HEK293 (cell line): ENCODE results near the gene KIAA1958.

Experiments
- CTCF ChIA-PET: fragments of 350-600 bp; formaldehyde crosslinking; extraction: SDS; loops from one replicate; lab custom pipeline; 2021; ENCODE audit warnings: antibody characterized with exemption; lab: Yijun Ruan, JAX
- POLR2A ChIA-PET: fragments of 300-600 bp; formaldehyde crosslinking; extraction: SDS; loops from one replicate; lab custom pipeline; 2020; ENCODE audit warnings: antibody characterized with exemption, inconsistent platforms; lab: Yijun Ruan, JAX
- H3K27ac ChIP-seq: fragments of 200-500 bp; sonication (Bioruptor generic); 2 replicates; pipeline ENCODE4 v1.5.1; 2014; ENCODE audit warnings: low read depth, low read length, control low read depth, inconsistent platforms; ENCODE audit errors: extremely low read depth
- H3K36me3 ChIP-seq, 2 experiments: fragments of 200-500 bp in 1 of 2; sonication (Bioruptor generic) in 1 of 2; 1 replicate in 1 of 2; 2 replicates in 1 of 2; pipeline ENCODE4 v1.5.1; 2014 to 2017; ENCODE audit warnings: inconsistent platforms in 2 of 2, low read length in 2 of 2; ENCODE audit not compliant: control insufficient read depth in 2 of 2, insufficient read depth in 1 of 2
- H3K4me1 ChIP-seq: fragments of 200-500 bp; sonication (Bioruptor generic); 2 replicates; pipeline ENCODE4 v1.5.1; 2014; ENCODE audit warnings: mild to moderate bottlenecking, low read length, inconsistent platforms; ENCODE audit not compliant: control insufficient read depth, insufficient read depth
- H3K4me3 ChIP-seq: 2 replicates; pipeline ENCODE4 v1.5.1; 2011; ENCODE audit warnings: low read depth, mild to moderate bottlenecking, control low read depth, low read length, moderate library complexity
- H3K9me3 ChIP-seq: fragments of 200-500 bp; sonication (Bioruptor generic); 2 replicates; pipeline ENCODE4 v1.5.1; 2014; ENCODE audit warnings: low read depth, low read length, inconsistent platforms; ENCODE audit not compliant: control insufficient read depth, insufficient read depth
- BCL11A ChIP-seq: fragments of 450-650 bp; formaldehyde crosslinking; IDR thresholded peaks from 2 replicates; pipeline ENCODE4 v1.5.1; 2016; ENCODE audit warnings: low read depth, missing biosample characterization, missing genetic modification characterization
- KLF8 ChIP-seq: fragments of 450-650 bp; formaldehyde crosslinking; IDR thresholded peaks from 2 replicates; pipeline ENCODE4 v1.5.1; 2016; ENCODE audit warnings: missing biosample characterization, missing genetic modification characterization
- REPIN1 ChIP-seq: fragments of 450-650 bp; formaldehyde crosslinking; IDR thresholded peaks from 2 replicates; pipeline ENCODE4 v1.5.1; 2017; ENCODE audit warnings: missing biosample characterization, missing genetic modification characterization, low read depth
- ZFP69B ChIP-seq: fragments of 450-650 bp; formaldehyde crosslinking; IDR thresholded peaks from 2 replicates; pipeline ENCODE4 v1.5.1; 2016; ENCODE audit warnings: missing biosample characterization, missing genetic modification characterization
- ZNF114 ChIP-seq: fragments of 450-650 bp; formaldehyde crosslinking; IDR thresholded peaks from 2 replicates; pipeline ENCODE4 v1.5.0; 2017; ENCODE audit warnings: missing biosample characterization, missing genetic modification characterization
- ZNF133 ChIP-seq: fragments of 450-650 bp; formaldehyde crosslinking; IDR thresholded peaks from 2 replicates; pipeline ENCODE4 v1.5.1; 2016; ENCODE audit warnings: missing biosample characterization, missing genetic modification characterization
- ZNF174 ChIP-seq: fragments of 450-650 bp; formaldehyde crosslinking; IDR thresholded peaks from 2 replicates; pipeline ENCODE4 v1.5.0; 2017; ENCODE audit warnings: missing biosample characterization, mild to moderate bottlenecking, missing genetic modification characterization
- ZNF280C ChIP-seq: fragments of 450-650 bp; formaldehyde crosslinking; IDR thresholded peaks from 2 replicates; pipeline ENCODE4 v1.5.1; 2016; ENCODE audit warnings: missing biosample characterization, missing genetic modification characterization
- ZNF302 ChIP-seq: fragments of 450-650 bp; formaldehyde crosslinking; IDR thresholded peaks from 2 replicates; pipeline ENCODE4 v1.5.1; 2016; ENCODE audit warnings: missing biosample characterization, missing genetic modification characterization, low read depth
- ZNF423 ChIP-seq: fragments of 450-650 bp; formaldehyde crosslinking; IDR thresholded peaks from 2 replicates; pipeline ENCODE4 v1.5.1; 2016; ENCODE audit warnings: missing biosample characterization, missing genetic modification characterization
- ZNF433 ChIP-seq: fragments of 450-650 bp; formaldehyde crosslinking; IDR thresholded peaks from 2 replicates; pipeline ENCODE4 v1.5.1; 2016; ENCODE audit warnings: missing biosample characterization, missing genetic modification characterization, low read depth
- ZNF571 ChIP-seq: fragments of 450-650 bp; formaldehyde crosslinking; IDR thresholded peaks from 2 replicates; pipeline ENCODE4 v1.5.0; 2017; ENCODE audit warnings: missing biosample characterization, missing genetic modification characterization
- ZNF585B ChIP-seq: fragments of 450-650 bp; formaldehyde crosslinking; IDR thresholded peaks from 2 replicates; pipeline ENCODE4 v1.5.1; 2016; ENCODE audit warnings: missing biosample characterization, missing genetic modification characterization
- ZNF596 ChIP-seq: fragments of 450-650 bp; IDR thresholded peaks from 2 replicates; pipeline ENCODE4 v1.5.0; 2018; ENCODE audit warnings: missing biosample characterization, mild to moderate bottlenecking, missing genetic modification characterization, moderate library complexity
- ZNF600 ChIP-seq: fragments of 450-650 bp; formaldehyde crosslinking; IDR thresholded peaks from 2 replicates; pipeline ENCODE4 v1.5.1; 2016; ENCODE audit warnings: missing biosample characterization, missing genetic modification characterization
- ZNF701 ChIP-seq: fragments of 450-650 bp; formaldehyde crosslinking; IDR thresholded peaks from 2 replicates; pipeline ENCODE4 v1.5.1; 2016; ENCODE audit warnings: missing biosample characterization, missing genetic modification characterization
- ZNF747 ChIP-seq: fragments of 450-650 bp; formaldehyde crosslinking; IDR thresholded peaks from 2 replicates; pipeline ENCODE4 v1.5.1; 2016; ENCODE audit warnings: missing biosample characterization, missing genetic modification characterization
- TF ChIP-seq, protein P1 (sequence below): fragments of 450-650 bp; formaldehyde crosslinking; IDR thresholded peaks from 2 replicates; pipeline ENCODE4 v1.5.1; 2016; ENCODE audit warnings: missing biosample characterization, missing genetic modification characterization
- TF ChIP-seq, protein P2 (sequence below): fragments of 450-650 bp; formaldehyde crosslinking; IDR thresholded peaks from 2 replicates; pipeline ENCODE4 v1.5.1; 2016; ENCODE audit warnings: missing biosample characterization, missing genetic modification characterization
- TF ChIP-seq, protein P3 (sequence below): fragments of 450-650 bp; formaldehyde crosslinking; optimal IDR thresholded peaks from 2 replicates; pipeline ENCODE3; 2016; ENCODE audit warnings: missing biosample characterization, mild to moderate bottlenecking, missing genetic modification characterization

Gene KIAA1958

DNA sequence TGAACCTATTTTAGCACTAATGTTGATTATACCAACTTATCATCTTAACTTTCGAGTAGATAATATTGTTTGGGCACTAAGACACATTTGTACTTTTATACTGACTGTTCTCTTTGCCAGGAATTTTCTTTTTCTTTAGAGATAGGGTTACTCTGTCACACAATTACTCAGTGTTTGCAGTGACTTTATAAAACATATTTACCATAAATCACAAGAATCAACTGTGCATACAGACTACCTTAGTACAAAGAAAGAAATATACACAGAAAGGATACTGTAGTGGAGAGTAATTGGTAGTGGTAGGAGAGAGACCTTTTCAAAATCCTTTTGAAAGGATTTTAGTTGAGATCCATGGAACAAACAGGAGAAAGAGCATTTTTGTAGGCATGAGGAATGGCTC lies 40.3 kb downstream of the KIAA1958 start (continued):
- TF ChIP-seq, protein P1, sequence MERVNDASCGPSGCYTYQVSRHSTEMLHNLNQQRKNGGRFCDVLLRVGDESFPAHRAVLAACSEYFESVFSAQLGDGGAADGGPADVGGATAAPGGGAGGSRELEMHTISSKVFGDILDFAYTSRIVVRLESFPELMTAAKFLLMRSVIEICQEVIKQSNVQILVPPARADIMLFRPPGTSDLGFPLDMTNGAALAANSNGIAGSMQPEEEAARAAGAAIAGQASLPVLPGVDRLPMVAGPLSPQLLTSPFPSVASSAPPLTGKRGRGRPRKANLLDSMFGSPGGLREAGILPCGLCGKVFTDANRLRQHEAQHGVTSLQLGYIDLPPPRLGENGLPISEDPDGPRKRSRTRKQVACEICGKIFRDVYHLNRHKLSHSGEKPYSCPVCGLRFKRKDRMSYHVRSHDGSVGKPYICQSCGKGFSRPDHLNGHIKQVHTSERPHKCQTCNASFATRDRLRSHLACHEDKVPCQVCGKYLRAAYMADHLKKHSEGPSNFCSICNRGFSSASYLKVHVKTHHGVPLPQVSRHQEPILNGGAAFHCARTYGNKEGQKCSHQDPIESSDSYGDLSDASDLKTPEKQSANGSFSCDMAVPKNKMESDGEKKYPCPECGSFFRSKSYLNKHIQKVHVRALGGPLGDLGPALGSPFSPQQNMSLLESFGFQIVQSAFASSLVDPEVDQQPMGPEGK (tag by site-specific recombination): no peak
- TF ChIP-seq, protein P2, sequence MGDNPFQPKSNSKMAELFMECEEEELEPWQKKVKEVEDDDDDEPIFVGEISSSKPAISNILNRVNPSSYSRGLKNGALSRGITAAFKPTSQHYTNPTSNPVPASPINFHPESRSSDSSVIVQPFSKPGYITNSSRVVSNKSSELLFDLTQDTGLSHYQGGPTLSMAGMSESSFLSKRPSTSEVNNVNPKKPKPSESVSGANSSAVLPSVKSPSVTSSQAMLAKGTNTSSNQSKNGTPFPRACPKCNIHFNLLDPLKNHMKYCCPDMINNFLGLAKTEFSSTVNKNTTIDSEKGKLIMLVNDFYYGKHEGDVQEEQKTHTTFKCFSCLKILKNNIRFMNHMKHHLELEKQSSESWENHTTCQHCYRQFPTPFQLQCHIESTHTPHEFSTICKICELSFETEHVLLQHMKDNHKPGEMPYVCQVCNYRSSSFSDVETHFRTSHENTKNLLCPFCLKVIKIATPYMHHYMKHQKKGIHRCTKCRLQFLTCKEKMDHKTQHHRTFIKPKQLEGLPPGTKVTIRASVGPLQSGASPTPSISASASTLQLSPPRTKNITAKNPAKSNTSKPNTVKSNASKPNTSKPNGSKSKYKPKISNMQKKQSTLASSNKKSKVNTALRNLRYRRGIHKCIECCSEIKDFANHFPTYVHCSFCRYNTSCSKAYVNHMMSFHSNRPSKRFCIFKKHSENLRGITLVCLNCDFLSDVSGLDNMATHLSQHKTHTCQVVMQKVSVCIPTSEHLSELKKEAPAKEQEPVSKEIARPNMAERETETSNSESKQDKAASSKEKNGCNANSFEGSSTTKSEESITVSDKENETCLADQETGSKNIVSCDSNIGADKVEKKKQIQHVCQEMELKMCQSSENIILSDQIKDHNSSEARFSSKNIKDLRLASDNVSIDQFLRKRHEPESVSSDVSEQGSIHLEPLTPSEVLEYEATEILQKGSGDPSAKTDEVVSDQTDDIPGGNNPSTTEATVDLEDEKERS: no peak
- TF ChIP-seq, protein P3, sequence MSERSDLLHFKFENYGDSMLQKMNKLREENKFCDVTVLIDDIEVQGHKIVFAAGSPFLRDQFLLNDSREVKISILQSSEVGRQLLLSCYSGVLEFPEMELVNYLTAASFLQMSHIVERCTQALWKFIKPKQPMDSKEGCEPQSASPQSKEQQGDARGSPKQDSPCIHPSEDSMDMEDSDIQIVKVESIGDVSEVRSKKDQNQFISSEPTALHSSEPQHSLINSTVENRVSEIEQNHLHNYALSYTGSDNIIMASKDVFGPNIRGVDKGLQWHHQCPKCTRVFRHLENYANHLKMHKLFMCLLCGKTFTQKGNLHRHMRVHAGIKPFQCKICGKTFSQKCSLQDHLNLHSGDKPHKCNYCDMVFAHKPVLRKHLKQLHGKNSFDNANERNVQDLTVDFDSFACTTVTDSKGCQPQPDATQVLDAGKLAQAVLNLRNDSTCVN (tag by site-specific recombination): no peak
- TF ChIP-seq, all 188 proteins: peak for 0

- Histone ChIP-seq H3K9me3 (no peaks in the 10 kb centered on the region), H3K4me3 (no peak overlapping the region), H3K27ac (no peak overlapping the region), H3K36me3 (no peaks in the 10 kb centered on the region), H3K4me1 (no peaks in the 10 kb centered on the region)
- POLR2A ChIA-PET: no interaction called here
- TF ChIP-seq ZFP69B (tag by site-specific recombination): no peak
- no peak for TF ChIP-seq ZNF302 (tag by site-specific recombination)
- TF ChIP-seq KLF8 (tag by site-specific recombination): no peak
- no peak for TF ChIP-seq ZNF571 (tag by site-specific recombination)
- TF ChIP-seq ZNF600 (tag by site-specific recombination): no peak
- no peak for TF ChIP-seq ZNF280C (tag by site-specific recombination)
- no peak for TF ChIP-seq ZNF701 (tag by site-specific recombination)
- TF ChIP-seq ZNF585B (tag by site-specific recombination): no peak
- no peak for TF ChIP-seq BCL11A (tag by site-specific recombination)
- no peak for TF ChIP-seq ZNF747 (tag by site-specific recombination)
- no peak for TF ChIP-seq REPIN1 (tag by site-specific recombination)
- no peak for TF ChIP-seq ZNF596 (tag by site-specific recombination)
- no peak for TF ChIP-seq ZNF114 (tag by site-specific recombination)
- no peak for TF ChIP-seq ZNF433 (tag by site-specific recombination)
- no peak for TF ChIP-seq ZNF174
- TF ChIP-seq ZNF133 (tag by site-specific recombination): no peak
- no peak for TF ChIP-seq ZNF423
- CTCF ChIA-PET: no interaction called here
Measured at GRCh38 chr9:112527959-112528358, 41.3 kb downstream of the KIAA1958 start.
